Upper lobe of left lung (tissue), 6 donors: ENCODE results near the gene CALCR. TPM values are rescaled to one million over a fixed set of nuclear protein-coding genes. Genes with fewer than 3 reads are reported as not detected.
A peak's percentile ranks its signal among the peaks of the same experiment; 100 is the strongest.

Experiments
- ATAC-seq, 2 donors: fragments of 200-7000 bp; cut with Tn5 transposase; one replicate each; pipeline ENCODE4 v1.9.1; 2022; ENCODE audit warnings: mild to moderate bottlenecking in 2 of 2, moderate library complexity in 2 of 2; ENCODE audit not compliant: low FRiP score in 2 of 2
- DNase-seq, 2 donors: peaks; one replicate each; pipeline ENCODE4 v3.0.0-alpha.2; 2019 to 2020
- H3K27ac ChIP-seq, 4 donors: fragments of 200-600 bp; sonication (generic); one replicate each; pipeline ENCODE4 v1.5.1; 2016 to 2019
- H3K27me3 ChIP-seq, 4 donors: fragments of 200-600 bp; sonication (generic); one replicate each; pipeline ENCODE4 v1.5.1; 2017 to 2019
- H3K36me3 ChIP-seq, 4 donors: fragments of 200-600 bp; sonication (generic); one replicate each; pipeline ENCODE4 v1.5.1; 2016 to 2019
- H3K4me1 ChIP-seq, 4 donors: fragments of 200-600 bp; sonication (generic); one replicate each; pipeline ENCODE4 v1.5.1; 2018 to 2019
- H3K4me3 ChIP-seq, 4 donors: fragments of 200-600 bp; sonication (generic); one replicate each; pipeline ENCODE4 v1.5.1; 2017 to 2019; ENCODE audit warnings: mild to moderate bottlenecking in 2 of 4, moderate library complexity in 1 of 4
- H3K9me3 ChIP-seq, 4 donors: fragments of 200-600 bp; sonication (generic); one replicate each; pipeline ENCODE4 v1.5.1; 2018 to 2019
- CTCF ChIP-seq, 6 experiments: fragments of 450-650 bp in 4 of 6; fragments of 200-600 bp in 2 of 6; sonication (generic) in 2 of 6; IDR thresholded peaks; one replicate each; pipeline ENCODE4 v1.5.1; 2016 to 2019; ENCODE audit warnings: antibody characterized with exemption in 6 of 6
- EP300 ChIP-seq, 4 donors: sonication (generic); formaldehyde crosslinking; IDR thresholded peaks; one replicate each; pipeline ENCODE4 v1.5.1; 2017; ENCODE audit warnings: antibody characterized with exemption in 4 of 4, control low read depth in 2 of 4
- POLR2A ChIP-seq, 4 donors: fragments of 450-650 bp; IDR thresholded peaks; one replicate each; pipeline ENCODE4 v1.5.1; 2016 to 2017; ENCODE audit warnings: antibody characterized with exemption in 4 of 4, mild to moderate bottlenecking in 2 of 4
- POLR2AphosphoS5 ChIP-seq, 2 donors: sonication (generic); formaldehyde crosslinking; IDR thresholded peaks; one replicate each; pipeline ENCODE4 v1.5.1; 2017; ENCODE audit warnings: antibody characterized with exemption in 2 of 2
- WGBS, 2 donors: methylation state at CpG; one replicate each; pipeline ENCODE4 v1.1.5; 2017 to 2018; 5-methylcytosine and 5-hydroxymethylcytosine counted together
- total RNA-seq, 6 donors: library from RNA; depleted of rRNA in 4 of 6; stranded (reverse); fragments of >200 nt in 4 of 6; gene quantifications; one replicate each; pipeline versions ENCODE4 v1.1.0 to v1.2.1, GENCODE V29; 2016 to 2021
- donor health status: DM: no; HTN: no; CAD: no; lungs with moderate emphysema.
- donor health status: DM: no; HTN: yes; CAD: no; lungs with severe emphysema.

The CALCR gene
- total RNA-seq, 6 donors from 2014 or later = 0.09 to 0.10 TPM; not detected in 4

GRCh38 chr7:93448176-93448575 lies 126.3 kb downstream of the CALCR start:
- Histone ChIP-seq H3K27ac (no peak overlapping the region), H3K36me3 (no peaks in the 10 kb centered on the region), H3K4me3 (no peak overlapping the region), H3K9me3 (no peaks in the 10 kb centered on the region), H3K4me1 (no peaks in the 10 kb centered on the region), H3K27me3 (no peaks in the 10 kb centered on the region)
- no peak for DNase-seq
- WGBS, 2 donors = 50 to 68% methylated on average over 1 of the region's 1 CpG
- no peak for ATAC-seq
- TF ChIP-seq CTCF (IDR thresholded peaks at IDR 0.05) (no peak), EP300 (IDR thresholded peaks at IDR 0.05) (no peak), POLR2AphosphoS5 (IDR thresholded peaks at IDR 0.05) (no peak), POLR2A (IDR thresholded peaks at IDR 0.05) (no peak)

GRCh38 chr7:93447509-93447908 lies 127.0 kb downstream of the CALCR start:
- H3K4me1 ChIP-seq = no peaks in the 10 kb centered on the region
- H3K36me3 ChIP-seq = no peaks in the 10 kb centered on the region
- ATAC-seq (no peak), DNase-seq (no peak)
- TF ChIP-seq POLR2A (IDR thresholded peaks at IDR 0.05) = no peak
- H3K4me3 ChIP-seq = no peak overlapping the region
- 83 to 90% methylated on average over 2 of the region's 2 CpGs for WGBS, 2 donors
- no peaks in the 10 kb centered on the region for H3K9me3 ChIP-seq
- H3K27me3 ChIP-seq = no peaks in the 10 kb centered on the region
- H3K27ac ChIP-seq = no peak overlapping the region

GRCh38 chr7:93442478-93443224 lies 131.9 kb downstream of the CALCR start:
- Histone ChIP-seq H3K4me3 (no peak overlapping the region), H3K4me1 (no peaks in the 10 kb centered on the region), H3K27me3 (no peaks in the 10 kb centered on the region), H3K36me3 (no peaks in the 10 kb centered on the region), H3K27ac (no peak overlapping the region), H3K9me3 (no peaks in the 10 kb centered on the region)
- ATAC-seq = peak; percentile 40 to 41
- DNase-seq = peak in 1 of 2 donors; percentile 22
- 33 to 38% methylated on average over 6 of the region's 6 CpGs for WGBS, 2 donors
- no peak for TF ChIP-seq EP300 (IDR thresholded peaks at IDR 0.05)
- TF ChIP-seq CTCF (IDR thresholded peaks at IDR 0.05) = peak in 5 of 6 experiments; percentile 28 to 63 (median 45)

- Histone ChIP-seq H3K4me1 (no peaks in the 10 kb centered on the region), H3K9me3 (no peaks in the 10 kb centered on the region), H3K4me3 (no peak overlapping the region), H3K27me3 (no peaks in the 10 kb centered on the region), H3K27ac (no peak overlapping the region), H3K36me3 (no peaks in the 10 kb centered on the region)
- ATAC-seq (no peak), DNase-seq (no peak)
- no peak for TF ChIP-seq POLR2AphosphoS5 (IDR thresholded peaks at IDR 0.05)
- TF ChIP-seq CTCF (IDR thresholded peaks at IDR 0.05) = no peak
- TF ChIP-seq EP300 (IDR thresholded peaks at IDR 0.05) = no peak
- TF ChIP-seq POLR2A (IDR thresholded peaks at IDR 0.05) = no peak
- WGBS, 2 donors = 91% methylated on average over 6 of the region's 6 CpGs
These were observed 138.7 kb downstream of the CALCR start for GRCh38 chr7:93435791-93436190.

- TF ChIP-seq POLR2A (IDR thresholded peaks at IDR 0.05) (no peak), CTCF (IDR thresholded peaks at IDR 0.05) (no peak), POLR2AphosphoS5 (IDR thresholded peaks at IDR 0.05) (no peak), EP300 (IDR thresholded peaks at IDR 0.05) (no peak)
- Histone ChIP-seq H3K36me3 (no peaks in the 10 kb centered on the region), H3K27me3 (no peaks in the 10 kb centered on the region), H3K4me3 (no peak overlapping the region), H3K9me3 (no peaks in the 10 kb centered on the region), H3K4me1 (no peaks in the 10 kb centered on the region), H3K27ac (no peak overlapping the region)
- WGBS, 2 donors = 81 to 88% methylated on average over 2 of the region's 2 CpGs
- ATAC-seq = no peak
- no peak for DNase-seq
These were observed 142.4 kb downstream of the CALCR start for GRCh38 chr7:93432130-93432529.
